ENCODE measurements around the gene GRIK4.
A peak's percentile ranks its signal among the peaks of the same experiment; 100 is the strongest.

GRIK4 gene

DNA sequence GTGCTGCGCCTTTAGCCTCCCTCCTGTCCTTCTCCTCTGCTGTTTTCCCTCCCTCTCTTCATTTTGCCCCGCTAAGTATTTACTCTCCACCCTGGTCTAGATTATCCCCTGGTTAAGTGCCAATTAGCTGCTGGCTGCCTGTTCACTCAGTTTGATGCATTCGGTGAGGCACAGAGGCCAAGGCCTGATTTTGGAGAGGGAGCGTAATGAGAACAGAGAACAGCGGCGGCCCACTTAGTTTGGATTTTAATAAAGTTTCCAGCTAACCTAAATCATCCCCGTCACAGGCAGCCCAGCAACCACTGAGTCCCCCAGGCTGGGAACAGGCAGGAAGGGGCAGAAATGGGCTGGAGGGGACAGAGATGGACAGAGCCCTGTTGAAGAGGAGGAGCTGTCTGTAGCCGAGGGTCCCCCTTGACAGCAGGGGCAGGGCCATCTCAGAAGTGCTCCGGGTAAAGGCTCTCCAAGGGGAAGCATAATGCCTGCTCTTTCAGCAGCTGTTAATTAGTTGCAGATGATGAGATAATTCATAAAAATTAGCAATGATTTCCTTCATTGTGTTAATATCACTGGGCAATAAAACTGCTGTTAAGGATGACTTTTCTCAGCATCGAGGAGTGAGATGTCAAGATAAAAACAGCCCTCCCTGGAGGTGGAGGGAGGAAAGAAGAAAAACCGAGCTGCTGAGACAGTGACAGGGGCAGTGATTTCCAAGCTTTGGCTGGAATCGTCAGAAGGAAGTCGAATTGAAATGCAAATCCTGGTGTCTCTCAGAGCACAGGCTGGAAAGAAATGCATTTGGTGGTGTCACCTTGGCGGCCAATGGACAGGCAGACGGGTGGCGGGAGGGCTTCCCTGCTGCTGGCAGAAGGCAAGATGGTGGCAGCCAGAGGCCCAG, 170.1 kb downstream of the GRIK4 start:
- no peak for DNase-seq (ENCODE audit: low read depth, low spot score)
- H3K4me3 ChIP-seq (ENCODE audit: low read length): no peak overlapping the region

DNA sequence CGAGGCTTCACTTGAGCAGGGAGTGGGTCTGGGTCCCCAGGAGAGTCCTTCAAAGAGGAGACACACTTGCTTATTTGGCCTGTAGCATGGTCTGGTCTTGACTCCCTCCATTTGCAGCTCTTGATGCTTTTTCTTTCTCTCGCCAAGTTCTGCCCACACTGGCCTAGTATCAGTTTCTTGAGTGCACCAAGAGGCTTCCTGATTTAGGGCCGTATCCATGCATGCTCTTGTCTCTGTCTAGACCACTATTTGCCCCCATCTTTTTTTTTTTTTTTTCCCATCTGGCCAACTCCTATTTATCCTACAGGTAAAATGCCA, 170.7 kb downstream of the GRIK4 start:
- DNase-seq (ENCODE audit: low read depth, low spot score): no peak
- H3K4me3 ChIP-seq (ENCODE audit: low read length): no peak overlapping the region

DNA sequence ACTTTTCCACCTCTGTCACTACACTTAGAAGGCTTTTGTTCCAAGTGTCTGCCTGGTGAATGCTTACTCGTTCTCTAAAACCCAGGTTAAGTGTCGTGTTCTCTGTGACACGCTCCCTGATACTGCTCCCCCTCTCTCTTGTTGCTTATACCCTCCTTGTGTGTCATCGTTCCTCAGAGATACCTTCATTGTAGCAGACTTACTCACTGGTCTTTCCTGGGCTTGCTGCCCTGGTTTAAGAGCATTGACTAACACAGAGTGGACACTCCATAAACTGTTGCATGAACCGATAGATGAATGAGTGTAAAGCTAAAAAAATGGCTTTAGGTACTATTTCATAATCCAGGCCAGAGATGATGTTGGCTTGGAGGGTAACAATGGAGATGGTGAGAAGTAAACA, 171.3 kb downstream of the GRIK4 start:
- no peak for DNase-seq (ENCODE audit: low read depth, low spot score)
- H3K4me3 ChIP-seq (ENCODE audit: low read length): no peak overlapping the region

DNA sequence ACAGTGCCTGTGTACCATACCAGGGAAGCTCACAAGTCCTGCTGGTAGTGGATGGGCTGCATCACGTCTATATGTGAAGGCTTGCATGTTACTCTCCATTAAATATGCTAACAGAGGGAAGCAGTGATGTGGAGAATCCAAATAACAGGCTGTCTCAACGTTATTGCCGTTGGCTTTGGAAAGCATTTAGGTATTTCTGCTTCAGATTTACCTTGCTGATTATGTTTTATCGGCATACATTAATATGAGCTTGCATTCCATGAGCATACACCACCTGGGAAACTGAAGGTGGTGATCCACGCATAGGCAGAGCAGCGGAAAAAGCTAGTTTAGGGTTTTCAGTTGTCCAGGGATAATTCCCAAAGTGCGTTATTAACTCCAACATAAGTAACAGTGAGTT, 175.0 kb downstream of the GRIK4 start:
- DNase-seq (ENCODE audit: low read depth, low spot score): no peak
- no peak overlapping the region for H3K4me3 ChIP-seq (ENCODE audit: low read length)

DNA sequence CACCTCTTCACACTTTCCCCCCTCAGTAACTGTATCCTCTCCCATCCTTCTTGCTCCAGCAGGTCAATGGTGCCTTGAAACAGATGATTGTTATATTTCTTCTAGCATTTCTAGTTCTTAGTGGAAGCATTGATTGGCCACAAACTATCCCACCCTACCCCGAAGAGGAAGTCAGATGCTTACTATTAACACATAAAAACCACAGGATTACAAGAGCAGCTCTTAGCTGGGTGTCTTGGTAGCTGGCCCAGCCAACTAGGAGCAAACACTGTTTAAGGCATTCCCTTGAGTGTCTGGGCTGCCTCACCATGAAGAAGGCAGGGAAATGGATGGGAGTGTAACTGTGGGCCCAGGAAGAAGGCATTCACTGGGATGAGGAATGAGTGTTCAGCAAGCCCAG, 176.6 kb downstream of the GRIK4 start:
- DNase-seq (ENCODE audit: low read depth, low spot score): peak; percentile 4

DNA sequence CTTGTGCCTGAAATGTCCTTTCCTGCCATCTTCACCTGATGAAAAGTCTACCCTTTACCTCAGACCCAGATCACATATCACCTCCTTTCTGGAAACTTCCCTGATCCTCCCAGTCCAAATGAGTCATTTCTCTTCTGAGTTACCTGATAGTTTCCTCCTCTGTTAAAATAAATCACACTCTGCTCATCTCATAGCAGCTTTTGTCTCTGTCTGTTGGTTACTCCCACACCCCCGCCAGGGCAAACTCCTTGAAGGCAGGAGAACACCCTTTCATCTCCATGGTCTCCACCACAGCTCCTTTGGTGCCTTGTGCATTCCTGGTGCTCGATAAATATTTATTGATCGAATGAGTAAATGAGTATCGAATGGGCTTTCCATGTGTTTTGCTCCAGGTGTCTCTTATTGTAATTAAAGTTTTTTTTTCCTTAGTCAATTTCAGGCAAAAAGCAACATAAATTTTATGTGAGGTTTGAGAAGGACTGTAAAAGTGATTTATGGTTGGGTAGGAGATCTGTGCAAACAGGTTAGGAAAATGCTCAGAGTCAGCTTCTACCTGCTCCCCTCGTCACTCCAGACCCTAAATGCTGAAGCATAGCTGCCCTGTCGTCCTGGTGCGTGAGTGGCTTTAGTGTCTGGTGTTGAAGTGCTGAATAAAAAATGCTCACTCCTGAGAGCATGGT, 178.2 kb downstream of the GRIK4 start:
- no peak overlapping the region for H3K4me3 ChIP-seq (ENCODE audit: low read length)
- DNase-seq (ENCODE audit: low read depth, low spot score): no peak

More for the DNA sequence above, 176.6 kb downstream of the GRIK4 start:
- H3K4me3 ChIP-seq (ENCODE audit: low read length): no peak overlapping the region

DNA sequence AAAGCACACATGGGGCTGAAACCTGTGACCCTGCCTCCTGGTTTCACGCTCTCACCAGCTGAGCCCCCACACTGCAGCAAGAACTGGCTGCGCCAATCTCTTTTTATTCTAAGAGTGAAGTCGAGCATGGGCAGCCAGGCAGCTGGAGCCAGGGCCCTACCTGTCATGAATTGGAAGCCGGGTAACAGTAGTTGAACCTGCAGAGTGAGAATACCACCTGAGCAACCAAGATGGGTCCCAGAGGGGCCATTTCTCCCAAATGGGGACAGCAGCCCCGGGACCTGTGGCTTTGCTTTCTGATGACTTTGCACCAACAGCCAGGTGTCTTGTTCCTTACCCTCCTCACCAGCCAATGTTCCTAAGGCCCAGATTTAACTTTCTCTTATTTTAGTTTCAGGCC, 178.9 kb downstream of the GRIK4 start:
- no peak for DNase-seq (ENCODE audit: low read depth, low spot score)
- H3K4me3 ChIP-seq (ENCODE audit: low read length): no peak overlapping the region

DNA sequence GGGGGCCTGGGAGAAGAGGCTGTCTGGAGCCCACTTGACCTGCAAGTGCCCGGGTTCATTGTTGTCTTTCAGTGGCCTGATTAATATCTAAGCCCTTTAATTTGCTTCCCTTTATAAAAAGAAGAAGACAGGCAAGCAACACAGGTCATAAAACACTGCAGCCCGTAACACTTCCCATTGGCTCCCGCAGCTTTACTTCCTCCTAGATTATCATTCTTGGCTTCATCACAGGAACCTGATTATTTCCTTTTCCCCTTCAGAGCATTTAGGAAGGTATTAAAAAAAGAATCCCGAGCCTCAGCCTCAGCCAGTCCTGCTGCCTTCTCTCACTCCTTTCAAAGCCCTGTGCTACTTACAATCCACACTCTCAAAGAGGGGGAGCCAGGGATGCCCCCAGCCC, 183.2 kb downstream of the GRIK4 start:
- H3K4me3 ChIP-seq (ENCODE audit: low read length): no peak overlapping the region
- DNase-seq (ENCODE audit: low read depth, low spot score): no peak

DNA sequence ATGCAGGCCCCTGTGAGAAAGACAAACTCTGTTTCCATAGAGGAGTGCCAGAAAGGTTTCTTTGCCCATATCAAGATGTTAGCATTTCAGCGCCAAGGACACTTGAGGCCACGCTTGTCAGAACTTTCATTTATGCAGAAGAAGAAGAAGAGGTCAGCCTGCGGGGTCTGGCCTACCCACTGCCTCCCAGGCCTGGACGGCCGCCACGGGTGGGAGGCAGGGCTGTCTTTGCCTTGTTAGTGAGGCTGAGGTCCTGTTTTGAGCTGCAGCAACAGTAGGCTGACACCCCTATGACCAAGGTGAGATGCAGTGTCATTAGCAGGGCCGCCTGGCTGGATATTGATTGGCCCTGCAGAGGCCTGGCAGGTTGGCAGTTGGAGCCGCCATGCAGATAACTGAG, 183.9 kb downstream of the GRIK4 start:
- H3K4me3 ChIP-seq (ENCODE audit: low read length): no peak overlapping the region
- no peak for DNase-seq (ENCODE audit: low read depth, low spot score)

DNA sequence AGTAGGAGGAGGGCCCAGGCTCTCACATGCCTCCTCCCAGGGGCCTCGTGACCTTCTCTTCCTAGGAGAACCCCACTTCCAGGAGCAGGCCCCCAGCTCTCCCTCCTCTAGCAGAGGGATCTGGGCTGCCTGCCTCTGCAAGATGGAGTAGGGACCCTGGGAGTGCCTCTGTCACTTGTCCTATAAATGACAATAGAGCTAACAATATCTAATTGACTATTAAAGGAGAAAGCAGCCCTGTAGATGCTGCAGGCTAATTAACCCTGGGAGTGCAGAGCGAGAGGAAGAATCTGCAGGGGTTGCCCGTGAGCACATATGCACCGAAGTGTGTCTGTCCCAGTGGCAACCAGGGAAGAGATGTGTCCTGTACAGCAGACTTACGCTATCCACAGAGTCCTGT, 184.4 kb downstream of the GRIK4 start:
- no peak overlapping the region for H3K4me3 ChIP-seq (ENCODE audit: low read length)
- no peak for DNase-seq (ENCODE audit: low read depth, low spot score)

DNA sequence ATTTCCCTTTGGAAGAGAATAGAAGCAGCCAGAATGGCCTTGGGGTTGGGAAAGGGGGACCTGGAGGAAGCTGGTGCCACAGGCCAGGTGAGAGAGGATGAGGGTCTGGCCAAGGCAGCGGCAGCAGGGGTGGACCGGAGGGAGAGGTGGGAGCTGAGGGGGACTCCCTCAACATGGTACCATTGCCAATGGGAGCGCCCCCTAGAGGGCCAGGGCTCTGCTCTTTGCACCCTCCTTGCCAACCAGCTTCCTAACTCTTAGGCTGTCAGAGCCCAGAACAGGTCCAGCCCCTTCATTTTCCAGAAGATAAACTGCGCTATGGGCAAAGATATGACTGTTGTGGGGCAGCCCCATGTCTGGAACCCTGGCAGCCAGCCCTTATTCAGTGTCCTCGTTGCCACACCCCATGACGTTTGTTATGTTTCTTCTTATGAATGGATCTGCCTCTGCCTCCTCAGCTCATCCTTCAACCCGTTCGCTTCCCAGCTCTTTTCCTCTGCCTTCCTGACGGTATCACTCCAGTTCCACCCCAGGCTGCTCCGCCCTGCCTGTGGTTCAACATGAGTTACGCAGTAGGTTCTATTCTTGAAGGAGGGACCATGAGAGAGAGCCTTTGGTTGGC, 185.2 kb downstream of the GRIK4 start:
- no peak overlapping the region for H3K4me3 ChIP-seq (ENCODE audit: low read length)
- DNase-seq (ENCODE audit: low read depth, low spot score): no peak

DNA sequence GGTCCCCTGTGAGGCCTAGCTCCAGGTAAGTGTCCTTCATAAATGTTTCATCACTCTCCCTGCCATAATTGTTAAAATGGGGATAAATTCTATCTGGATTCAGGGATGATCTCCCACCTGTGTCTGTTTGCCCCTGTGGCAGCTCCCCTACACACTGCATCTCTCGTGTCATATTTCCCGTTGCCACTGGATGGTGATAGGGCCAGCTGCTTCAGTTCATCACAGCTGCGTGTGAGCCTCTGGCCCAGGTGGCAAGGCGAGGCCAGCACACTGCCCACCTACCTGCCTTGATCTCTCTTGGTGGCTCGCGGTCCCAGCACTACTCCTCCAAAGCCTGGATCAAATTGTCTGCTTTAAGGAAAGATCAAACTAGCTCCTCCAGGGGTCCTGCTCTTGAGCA, 187.4 kb downstream of the GRIK4 start:
- DNase-seq (ENCODE audit: low read depth, low spot score): no peak
- H3K4me3 ChIP-seq (ENCODE audit: low read length): no peak overlapping the region

DNA sequence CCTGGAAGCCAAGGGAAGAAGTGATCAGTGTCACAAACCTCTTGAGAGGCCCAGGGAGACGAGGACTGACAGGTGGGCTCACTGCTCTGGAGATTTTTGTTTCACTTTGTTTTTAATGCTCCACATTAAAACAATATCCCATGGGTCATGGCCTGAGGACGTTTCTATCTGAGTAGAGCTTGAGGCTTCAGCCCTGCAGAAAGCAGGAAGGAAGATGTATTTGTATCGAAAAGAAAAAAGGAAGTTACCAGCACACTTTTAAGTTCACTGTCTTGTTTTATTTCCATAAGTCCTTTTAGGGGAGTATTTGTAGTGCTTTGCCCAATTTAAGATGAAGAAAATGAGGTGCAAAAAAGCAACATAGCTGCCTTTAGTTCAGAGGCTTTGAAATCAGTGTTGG, 191.1 kb downstream of the GRIK4 start:
- no peak overlapping the region for H3K4me3 ChIP-seq (ENCODE audit: low read length)
- no peak for DNase-seq (ENCODE audit: low read depth, low spot score)

DNA sequence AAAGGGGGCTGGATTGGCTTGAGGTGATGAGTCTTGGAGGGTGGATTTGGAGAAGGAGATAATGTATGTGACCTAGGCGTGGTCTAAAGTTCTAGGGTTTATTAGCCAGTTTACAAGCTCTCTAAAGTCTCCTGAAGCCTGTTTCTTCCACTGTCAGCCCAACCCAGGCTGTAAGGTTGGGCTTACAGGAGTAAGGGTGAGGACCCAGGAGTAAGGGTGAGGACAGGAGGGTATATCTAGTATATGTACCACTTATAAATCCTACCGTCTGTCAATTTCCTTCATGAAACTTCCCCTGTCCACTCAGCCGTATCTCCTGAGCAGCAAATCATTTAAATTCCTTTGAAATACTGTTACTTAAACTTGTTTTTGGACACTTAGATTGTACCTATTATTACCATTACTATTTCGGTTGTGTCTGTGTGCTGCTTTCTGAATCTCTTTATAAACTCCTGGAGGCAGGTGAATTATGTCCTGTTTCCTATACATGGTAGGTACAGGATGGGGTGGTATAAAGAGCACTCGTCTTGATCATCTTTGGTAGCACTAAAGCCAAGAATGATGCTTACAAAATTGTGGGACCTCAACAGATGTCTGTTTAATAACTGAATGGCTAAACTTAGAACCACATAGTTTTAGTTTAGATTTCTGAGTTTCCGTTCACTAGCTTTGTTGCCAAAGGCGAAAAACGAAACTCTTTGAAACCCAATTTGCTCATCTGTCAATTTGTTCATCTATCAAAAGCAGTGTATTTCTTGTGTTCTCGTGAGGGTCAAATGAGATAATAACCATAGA, 192.0 kb downstream of the GRIK4 start:
- H3K4me3 ChIP-seq (ENCODE audit: low read length): no peak overlapping the region
- DNase-seq (ENCODE audit: low read depth, low spot score): no peak

DNA sequence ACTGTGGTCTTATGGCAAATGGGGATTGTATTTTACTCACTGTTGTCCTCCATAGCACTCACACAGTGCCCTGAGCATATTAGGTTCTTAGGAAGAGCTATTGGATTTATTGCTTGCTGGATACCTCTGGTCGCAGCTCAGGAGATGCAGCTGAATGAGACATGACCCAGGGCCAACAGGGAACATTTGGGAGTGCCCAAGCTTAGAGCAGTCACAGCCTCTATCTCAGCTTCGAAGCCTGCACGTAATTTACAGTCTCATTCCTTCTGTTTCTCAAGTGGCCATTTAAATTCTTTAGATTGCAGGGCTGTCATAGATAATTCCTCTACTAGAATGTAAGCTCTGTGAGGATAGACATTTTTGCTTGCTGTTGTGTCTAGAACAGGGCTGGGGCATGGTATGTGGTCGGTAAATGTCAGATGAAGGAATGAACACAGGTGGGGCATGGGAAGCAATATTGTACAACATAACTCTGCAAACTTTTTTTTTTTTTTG, 192.8 kb downstream of the GRIK4 start:
- DNase-seq (ENCODE audit: low read depth, low spot score): no peak
- no peak overlapping the region for H3K4me3 ChIP-seq (ENCODE audit: low read length)

DNA sequence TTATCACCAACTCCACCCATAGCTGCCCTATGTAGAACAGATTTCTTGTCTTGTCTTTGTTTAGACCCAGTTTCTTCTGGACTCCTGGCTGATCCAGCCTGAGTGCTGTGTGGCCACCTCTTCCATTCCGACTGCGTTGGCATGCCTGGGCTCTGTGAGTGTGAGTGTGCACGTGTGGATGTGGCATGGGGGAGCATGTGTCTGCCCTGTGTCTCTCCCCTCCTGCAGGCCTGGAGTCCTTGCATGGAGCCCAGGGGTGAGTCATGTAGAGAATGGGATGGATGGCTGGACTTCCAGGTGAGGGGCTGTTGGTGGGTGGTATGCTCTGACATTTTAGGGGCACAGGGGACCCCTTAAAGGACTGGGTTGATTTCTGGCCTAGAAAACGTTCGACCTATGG, 194.7 kb downstream of the GRIK4 start:
- H3K4me3 ChIP-seq (ENCODE audit: low read length): no peak overlapping the region
- no peak for DNase-seq (ENCODE audit: low read depth, low spot score)

DNA sequence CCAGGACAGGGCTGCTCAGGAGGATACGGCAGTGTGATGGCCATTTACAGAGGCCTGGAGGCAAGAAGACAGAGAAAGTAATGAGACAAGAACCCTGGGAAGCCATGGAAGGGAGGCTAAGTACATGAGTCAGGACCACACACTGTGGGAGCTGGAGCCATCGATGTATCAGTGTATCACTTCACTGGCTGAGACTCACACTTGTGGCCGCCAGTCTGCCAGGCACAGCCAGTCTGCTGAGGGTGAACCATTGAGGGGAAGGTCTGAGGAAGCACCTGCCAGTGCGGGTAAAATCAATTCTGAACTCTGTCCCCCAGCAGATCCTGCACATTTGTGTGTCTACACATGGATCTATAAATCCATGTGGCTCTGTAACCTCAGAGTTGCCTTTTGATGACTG, 195.6 kb downstream of the GRIK4 start:
- DNase-seq (ENCODE audit: low read depth, low spot score): no peak
- no peak overlapping the region for H3K4me3 ChIP-seq (ENCODE audit: low read length)

DNA sequence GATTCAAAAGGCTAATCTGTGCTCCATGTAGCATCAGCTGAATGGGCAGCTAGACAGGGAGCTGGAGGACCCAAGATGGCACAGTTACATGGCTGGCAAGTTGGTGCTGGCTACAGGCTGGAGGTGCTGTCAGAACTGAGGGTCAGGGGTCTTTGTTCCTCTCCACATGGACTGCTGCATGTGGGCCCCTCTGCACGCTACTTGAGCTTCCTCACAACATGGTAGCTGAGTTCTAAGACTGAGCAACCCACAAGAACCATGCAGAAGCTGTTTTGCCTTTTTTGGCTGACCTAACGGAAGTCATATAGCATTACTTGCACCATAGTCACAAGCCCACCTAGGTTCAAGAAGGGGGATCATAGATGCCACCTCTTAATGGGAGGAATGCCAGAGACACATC, 196.1 kb downstream of the GRIK4 start:
- DNase-seq (ENCODE audit: low read depth, low spot score): no peak
- H3K4me3 ChIP-seq (ENCODE audit: low read length): no peak overlapping the region

DNA sequence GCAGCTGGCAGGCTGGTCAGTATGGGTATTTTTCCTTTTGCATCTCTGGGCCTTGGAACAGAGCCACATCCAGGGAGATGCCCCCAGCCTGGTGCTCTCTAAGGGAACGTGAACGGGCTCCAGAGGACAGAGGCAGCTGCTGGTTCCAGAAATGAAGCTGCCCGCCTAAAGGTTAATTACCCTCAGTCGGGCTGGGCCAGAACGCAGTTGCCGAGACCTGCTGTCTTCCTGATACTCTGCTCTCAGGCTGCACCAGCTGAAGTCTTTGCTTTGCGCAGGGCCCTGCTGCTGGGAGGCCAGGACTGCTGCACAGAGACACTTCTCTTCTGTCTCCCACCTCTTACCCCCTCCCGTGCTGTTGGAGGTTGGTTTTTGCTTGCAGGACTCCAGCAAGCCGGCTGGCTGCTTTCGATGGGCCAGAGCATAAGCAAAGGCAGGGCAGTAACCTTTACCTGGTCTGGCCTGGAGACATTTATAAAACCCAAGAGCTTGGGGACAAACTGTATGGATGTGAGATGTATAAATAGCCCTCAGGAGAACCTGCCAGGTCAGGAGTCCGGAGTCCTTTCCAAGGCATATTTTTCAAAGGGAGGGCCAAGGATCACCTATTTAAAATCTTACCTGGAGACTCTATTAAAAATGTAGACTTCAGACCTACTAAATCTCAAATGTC, 197.1 kb downstream of the GRIK4 start:
- H3K4me3 ChIP-seq (ENCODE audit: low read length): no peak overlapping the region
- no peak for DNase-seq (ENCODE audit: low read depth, low spot score)

Measured in Jurkat, Clone E6-1 (cell line).